Measurements from ENCODE around the gene FOSB. TPM values are rescaled to one million over a fixed set of nuclear protein-coding genes. Genes with fewer than 3 reads are reported as not detected.

FOSB gene
- total and polyA plus RNA-seq, 4 donors: 0.18 to 1.3 (median 0.40) TPM

DNA sequence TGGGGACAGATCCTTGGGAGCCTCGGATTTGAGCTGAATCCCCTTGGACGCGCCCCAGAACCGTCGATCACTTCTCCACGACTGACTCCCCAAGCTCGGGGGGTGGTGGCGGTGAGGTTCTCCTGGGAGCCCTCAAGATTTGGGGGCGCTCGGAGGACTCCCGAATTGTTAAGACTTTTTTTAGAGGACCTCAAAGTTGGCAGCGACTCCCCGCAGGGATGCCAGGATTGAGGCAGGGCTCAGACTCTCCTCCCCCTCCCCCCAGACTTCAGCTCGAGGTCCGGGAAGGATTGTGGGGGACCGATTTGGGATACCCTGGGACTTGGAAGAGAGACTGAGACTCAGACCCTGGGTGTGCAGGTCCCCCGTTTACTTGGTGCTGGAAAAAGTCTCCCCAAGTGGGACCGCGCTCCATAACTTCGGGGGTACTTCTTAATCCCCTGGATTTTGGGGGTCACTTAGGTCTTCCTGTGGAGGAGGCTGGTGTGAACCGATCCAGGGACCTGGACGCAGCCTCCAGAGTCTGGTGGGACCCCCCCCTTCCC is 40.1 kb downstream of the FOSB start:
- H3K4me1 ChIP-seq (ENCODE audit: control insufficient read depth in 4 of 4, insufficient read depth in 4 of 4, low read length in 3 of 4): peaks cover 1 to 30% (median 16%) of the 10 kb centered on the region in 4 donors
- H3K36me3 ChIP-seq (ENCODE audit: control insufficient read depth in 4 of 4, insufficient read depth in 3 of 4, low read depth in 1 of 4, low read length in 3 of 4): no peaks in the 10 kb centered on the region
- peak overlapping the region; percentile 79 to 96 (median 95) for H3K4me3 ChIP-seq (ENCODE audit: low read depth in 1 of 3, low read length in 3 of 3)
- TF ChIP-seq HNF4A (conservative IDR thresholded peaks at IDR 0.05) (no peak), REST (IDR thresholded peaks at IDR 0.05) (peak; percentile 37), EGR1 (IDR thresholded peaks at IDR 0.05; ENCODE audit: low read depth in 2 of 2) (no peak), GABPA (IDR thresholded peaks at IDR 0.05 in 1 of 2, conservative IDR thresholded peaks at IDR 0.05 in 1 of 2) (no peak), FOXA1 (IDR thresholded peaks at IDR 0.05) (no peak), NR2F2 (IDR thresholded peaks at IDR 0.05) (no peak), TAF1 (conservative IDR thresholded peaks at IDR 0.05) (no peak)
- TF ChIP-seq, protein P1, sequence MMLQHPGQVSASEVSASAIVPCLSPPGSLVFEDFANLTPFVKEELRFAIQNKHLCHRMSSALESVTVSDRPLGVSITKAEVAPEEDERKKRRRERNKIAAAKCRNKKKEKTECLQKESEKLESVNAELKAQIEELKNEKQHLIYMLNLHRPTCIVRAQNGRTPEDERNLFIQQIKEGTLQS (IDR thresholded peaks at IDR 0.05): no peak
- TF ChIP-seq, protein P2, sequence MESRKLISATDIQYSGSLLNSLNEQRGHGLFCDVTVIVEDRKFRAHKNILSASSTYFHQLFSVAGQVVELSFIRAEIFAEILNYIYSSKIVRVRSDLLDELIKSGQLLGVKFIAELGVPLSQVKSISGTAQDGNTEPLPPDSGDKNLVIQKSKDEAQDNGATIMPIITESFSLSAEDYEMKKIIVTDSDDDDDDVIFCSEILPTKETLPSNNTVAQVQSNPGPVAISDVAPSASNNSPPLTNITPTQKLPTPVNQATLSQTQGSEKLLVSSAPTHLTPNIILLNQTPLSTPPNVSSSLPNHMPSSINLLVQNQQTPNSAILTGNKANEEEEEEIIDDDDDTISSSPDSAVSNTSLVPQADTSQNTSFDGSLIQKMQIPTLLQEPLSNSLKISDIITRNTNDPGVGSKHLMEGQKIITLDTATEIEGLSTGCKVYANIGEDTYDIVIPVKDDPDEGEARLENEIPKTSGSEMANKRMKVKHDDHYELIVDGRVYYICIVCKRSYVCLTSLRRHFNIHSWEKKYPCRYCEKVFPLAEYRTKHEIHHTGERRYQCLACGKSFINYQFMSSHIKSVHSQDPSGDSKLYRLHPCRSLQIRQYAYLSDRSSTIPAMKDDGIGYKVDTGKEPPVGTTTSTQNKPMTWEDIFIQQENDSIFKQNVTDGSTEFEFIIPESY (IDR thresholded peaks at IDR 0.05): no peak
- peak overlapping the region; percentile 85 to 90 for H3K9ac ChIP-seq (ENCODE audit: low read depth in 1 of 2, low read length in 2 of 2)
- peak overlapping the region; percentile 88 to 89 for H3K27ac ChIP-seq (ENCODE audit: low read depth in 1 of 2, low read length in 2 of 2)
- H3K9me3 ChIP-seq (ENCODE audit: control insufficient read depth in 4 of 4, low read length in 3 of 4): no peaks in the 10 kb centered on the region
- no peak for DNase-seq (ENCODE audit: low spot score)
- WGBS: under 1% methylated on average over 22 of the region's 22 CpGs
- H3K27me3 ChIP-seq (ENCODE audit: control insufficient read depth in 4 of 4, insufficient read depth in 4 of 4, low read length in 3 of 4): no peaks in the 10 kb centered on the region

- H3K4me1 ChIP-seq (ENCODE audit: control insufficient read depth in 4 of 4, insufficient read depth in 4 of 4, low read length in 3 of 4): peaks cover 1 to 32% (median 16%) of the 10 kb centered on the region in 4 donors
- 2% methylated on average over 26 of the region's 26 CpGs for WGBS
- H3K4me3 ChIP-seq (ENCODE audit: low read depth in 1 of 3, low read length in 3 of 3): peak overlapping the region; percentile 79 to 96 (median 95)
- peak overlapping the region; percentile 85 to 90 for H3K9ac ChIP-seq (ENCODE audit: low read depth in 1 of 2, low read length in 2 of 2)
- DNase-seq (ENCODE audit: low spot score): no peak
- TF ChIP-seq SP1 (IDR thresholded peaks at IDR 0.05) (no peak), YY1 (IDR thresholded peaks at IDR 0.05) (no peak), GABPA (IDR thresholded peaks at IDR 0.05 in 1 of 2, conservative IDR thresholded peaks at IDR 0.05 in 1 of 2) (no peak), FOXA1 (IDR thresholded peaks at IDR 0.05) (no peak), FOXA2 (IDR thresholded peaks at IDR 0.05) (no peak), RXRA (IDR thresholded peaks at IDR 0.05) (no peak), RAD21 (IDR thresholded peaks at IDR 0.05) (no peak), NR2F2 (IDR thresholded peaks at IDR 0.05) (no peak)
- TF ChIP-seq, protein P1 (IDR thresholded peaks at IDR 0.05): no peak
- no peaks in the 10 kb centered on the region for H3K27me3 ChIP-seq (ENCODE audit: control insufficient read depth in 4 of 4, insufficient read depth in 4 of 4, low read length in 3 of 4)
- H3K9me3 ChIP-seq (ENCODE audit: control insufficient read depth in 4 of 4, low read length in 3 of 4): no peaks in the 10 kb centered on the region
- H3K27ac ChIP-seq (ENCODE audit: low read depth in 1 of 2, low read length in 2 of 2): peak overlapping the region; percentile 88 to 89
- H3K36me3 ChIP-seq (ENCODE audit: control insufficient read depth in 4 of 4, insufficient read depth in 3 of 4, low read depth in 1 of 4, low read length in 3 of 4): no peaks in the 10 kb centered on the region
These were observed 40.6 kb downstream of the FOSB start for GRCh38 chr19:45508417-45508860.

Measured in liver (tissue), 9 donors.